Glutamatergic neuron (in vitro differentiated cells): ENCODE data around the gene RAB13. TPM values are rescaled to one million over a fixed set of nuclear protein-coding genes. Genes with fewer than 3 reads are reported as not detected.

Experiments
- DNase-seq: peaks from one replicate; pipeline ENCODE4 v3.0.0; 2022
- H3K27ac Mint-ChIP-seq: one replicate; pipeline ENCODE4 v1.8.0; 2020; ENCODE audit warnings: mild to moderate bottlenecking, mixed read lengths, inconsistent platforms; ENCODE audit not compliant: unreplicated experiment
- H3K27me3 Mint-ChIP-seq: one replicate; pipeline ENCODE4 v1.8.0; 2020; ENCODE audit warnings: mild to moderate bottlenecking, moderate library complexity, mixed read lengths, inconsistent platforms; ENCODE audit not compliant: unreplicated experiment
- H3K36me3 Mint-ChIP-seq: one replicate; pipeline ENCODE4 v1.8.0; 2020; ENCODE audit warnings: mild to moderate bottlenecking, mixed read lengths, inconsistent platforms; ENCODE audit not compliant: unreplicated experiment
- H3K4me1 Mint-ChIP-seq: one replicate; pipeline ENCODE4 v1.8.0; 2020; ENCODE audit warnings: mild to moderate bottlenecking, low read depth, mixed read lengths, inconsistent platforms; ENCODE audit not compliant: unreplicated experiment
- H3K4me3 Mint-ChIP-seq: one replicate; pipeline ENCODE4 v1.8.0; 2020; ENCODE audit warnings: mild to moderate bottlenecking, mixed read lengths, inconsistent platforms; ENCODE audit not compliant: unreplicated experiment
- H3K9me3 Mint-ChIP-seq: one replicate; pipeline ENCODE4 v1.8.0; 2020; ENCODE audit warnings: mild to moderate bottlenecking, moderate library complexity, mixed read lengths, inconsistent platforms; ENCODE audit not compliant: unreplicated experiment
- total RNA-seq: library from RNA; stranded (reverse); fragmentation: NEBNext Ultra II Directional; extraction: Animal tissue kit (Norgen Biotek cat#: 25700); gene quantifications from one replicate; pipeline ENCODE4 v1.2.1, GENCODE V29; 2021; ENCODE audit not compliant: unreplicated experiment
- TF ChIP-seq, protein P1 (sequence below): fragments of 200-600 bp; sonication (generic); IDR thresholded peaks from one replicate; pipeline ENCODE4 v1.5.0; 2021; ENCODE audit not compliant: partially characterized antibody, unreplicated experiment

RAB13 gene
- total RNA-seq, 1 donor from 2014 or later, result 29.9 TPM

DNA sequence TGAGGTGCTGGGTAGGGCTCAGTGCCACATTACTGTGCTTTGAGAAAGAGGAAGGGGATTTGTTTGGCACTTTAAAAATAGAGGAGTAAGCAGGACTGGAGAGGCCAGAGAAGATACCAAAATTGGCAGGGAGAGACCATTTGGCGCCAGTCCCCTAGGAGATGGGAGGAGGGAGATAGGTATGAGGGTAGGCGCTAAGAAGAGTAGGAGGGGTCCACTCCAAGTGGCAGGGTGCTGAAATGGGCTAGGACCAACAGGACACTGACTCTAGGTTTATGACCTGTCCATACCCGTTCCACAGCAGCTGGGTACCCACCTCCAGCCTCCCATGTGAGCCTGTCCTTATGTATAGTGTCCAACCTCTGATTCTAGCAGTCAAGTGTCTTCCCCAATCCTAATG is 26.7 kb downstream of the RAB13 start:
- Mint-ChIP-seq H3K36me3 (no peaks in the 10 kb centered on the region), H3K4me3 (no peak overlapping the region)

DNA sequence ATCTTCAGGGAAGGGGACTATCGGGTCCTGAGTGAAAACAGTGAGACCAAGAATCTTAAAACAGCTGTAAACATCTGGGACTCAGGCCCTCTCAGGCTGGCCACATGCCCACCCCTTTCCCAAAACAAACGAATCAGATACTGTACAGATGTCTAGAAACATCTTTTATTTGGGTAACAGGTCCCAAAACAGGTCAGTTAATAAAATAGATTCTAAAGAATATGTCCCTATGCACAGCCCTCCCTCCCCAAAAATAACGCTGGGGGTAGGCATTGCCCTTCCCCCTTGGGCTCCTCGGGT is 27.2 kb downstream of the RAB13 start:
- H3K9me3 Mint-ChIP-seq, result peaks cover 13% of the 10 kb centered on the region
- H3K36me3 Mint-ChIP-seq, result no peaks in the 10 kb centered on the region
- peaks cover 34% of the 10 kb centered on the region for H3K4me1 Mint-ChIP-seq
- H3K4me3 Mint-ChIP-seq, result peak overlapping the region; percentile 93
- TF ChIP-seq, protein P1, sequence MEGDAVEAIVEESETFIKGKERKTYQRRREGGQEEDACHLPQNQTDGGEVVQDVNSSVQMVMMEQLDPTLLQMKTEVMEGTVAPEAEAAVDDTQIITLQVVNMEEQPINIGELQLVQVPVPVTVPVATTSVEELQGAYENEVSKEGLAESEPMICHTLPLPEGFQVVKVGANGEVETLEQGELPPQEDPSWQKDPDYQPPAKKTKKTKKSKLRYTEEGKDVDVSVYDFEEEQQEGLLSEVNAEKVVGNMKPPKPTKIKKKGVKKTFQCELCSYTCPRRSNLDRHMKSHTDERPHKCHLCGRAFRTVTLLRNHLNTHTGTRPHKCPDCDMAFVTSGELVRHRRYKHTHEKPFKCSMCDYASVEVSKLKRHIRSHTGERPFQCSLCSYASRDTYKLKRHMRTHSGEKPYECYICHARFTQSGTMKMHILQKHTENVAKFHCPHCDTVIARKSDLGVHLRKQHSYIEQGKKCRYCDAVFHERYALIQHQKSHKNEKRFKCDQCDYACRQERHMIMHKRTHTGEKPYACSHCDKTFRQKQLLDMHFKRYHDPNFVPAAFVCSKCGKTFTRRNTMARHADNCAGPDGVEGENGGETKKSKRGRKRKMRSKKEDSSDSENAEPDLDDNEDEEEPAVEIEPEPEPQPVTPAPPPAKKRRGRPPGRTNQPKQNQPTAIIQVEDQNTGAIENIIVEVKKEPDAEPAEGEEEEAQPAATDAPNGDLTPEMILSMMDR, result no peak
- peaks cover 19% of the 10 kb centered on the region for H3K27me3 Mint-ChIP-seq
- peak overlapping the region; percentile 72 for H3K27ac Mint-ChIP-seq
- no peak for DNase-seq

More for the DNA sequence above, 26.7 kb downstream of the RAB13 start:
- Mint-ChIP-seq H3K27me3 (peaks cover 19% of the 10 kb centered on the region), H3K9me3 (peaks cover 11% of the 10 kb centered on the region), H3K27ac (peak overlapping the region; percentile 72), H3K4me1 (peaks cover 28% of the 10 kb centered on the region)
- no peak for DNase-seq
- TF ChIP-seq, protein P1, result no peak

DNA sequence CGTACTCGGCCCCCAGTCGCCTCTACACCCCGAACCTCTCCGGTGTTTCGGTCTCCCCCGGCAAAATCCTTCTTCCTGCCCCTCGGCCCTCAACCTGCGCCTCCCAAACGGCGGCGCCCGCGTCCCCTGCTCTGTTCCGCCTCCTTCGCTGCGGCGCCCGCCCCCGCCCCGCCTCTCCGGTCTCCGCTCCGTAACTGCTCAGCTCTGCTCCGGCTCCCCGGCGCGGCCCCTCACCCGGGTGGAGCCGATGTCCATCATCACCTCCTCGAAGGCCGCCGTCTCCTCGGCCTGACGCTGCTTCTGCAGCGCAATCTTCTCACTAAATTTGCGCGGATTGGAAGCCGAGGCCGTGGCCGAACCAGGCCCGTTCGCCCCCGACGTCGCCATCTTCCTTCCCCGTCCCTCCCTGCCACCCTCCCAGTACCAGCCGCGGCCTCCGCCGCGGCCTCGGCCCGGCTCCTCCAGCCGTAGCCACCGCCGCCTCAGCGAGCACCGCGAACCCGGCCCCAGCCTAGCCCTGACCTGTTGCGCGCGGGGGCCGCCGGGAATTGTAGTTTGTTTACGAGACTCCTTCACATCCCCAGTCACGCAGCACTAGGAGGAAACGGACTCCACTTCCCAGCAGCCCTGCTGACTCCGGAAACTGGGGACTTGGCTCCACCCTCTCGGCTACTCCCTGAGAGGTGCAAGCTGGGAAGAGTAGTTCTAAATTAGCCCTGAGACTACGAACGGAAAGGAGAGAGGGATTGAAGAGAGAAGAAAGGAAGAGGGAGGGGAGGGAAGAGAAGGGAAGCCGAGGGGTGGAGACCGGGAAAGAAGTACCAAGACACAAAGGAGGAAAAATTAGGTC is 27.8 kb downstream of the RAB13 start, which contains the start of gene CRTC2:
TSS of gene CRTC2 (minus strand) at position 502 of the 850 bp plus-strand sequence. CDS start at position 387, 115 bp downstream.
- Mint-ChIP-seq H3K4me3 (peak within 1 kb of the TSS; percentile 93), H3K27me3 (peaks cover 16% of the 10 kb centered on the region), H3K4me1 (peaks cover 36% of the 10 kb centered on the region), H3K9me3 (peaks cover 9% of the 10 kb centered on the region), H3K27ac (peak within 1 kb of the TSS; percentile 94), H3K36me3 (no peaks in the 10 kb centered on the region)
- peak; percentile 99 for DNase-seq
- TF ChIP-seq, protein P1, result no peak

DNA sequence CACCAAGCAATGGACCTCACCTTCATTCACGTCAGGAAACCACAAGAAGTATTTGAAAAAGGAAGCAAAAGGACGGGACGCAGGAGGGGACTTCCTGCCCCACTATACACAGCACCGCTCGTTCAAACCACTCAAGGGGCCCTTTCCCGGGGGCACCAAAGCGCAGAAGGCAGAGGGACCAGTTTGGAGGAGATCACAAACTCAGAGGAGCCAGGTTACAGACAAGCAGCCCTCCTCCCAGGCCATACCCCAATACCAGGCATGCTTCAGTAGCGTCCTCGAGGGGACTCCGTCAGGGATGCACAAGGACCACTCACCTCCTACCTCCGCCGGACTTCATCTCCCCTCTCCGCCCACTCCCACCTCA is 28.4 kb downstream of the RAB13 start:
- TF ChIP-seq, protein P1, result no peak
- H3K36me3 Mint-ChIP-seq, result no peaks in the 10 kb centered on the region
- DNase-seq, result no peak
- H3K9me3 Mint-ChIP-seq, result peaks cover 9% of the 10 kb centered on the region
- peaks cover 37% of the 10 kb centered on the region for H3K4me1 Mint-ChIP-seq
- peaks cover 14% of the 10 kb centered on the region for H3K27me3 Mint-ChIP-seq
- peak overlapping the region; percentile 93 for H3K4me3 Mint-ChIP-seq
- H3K27ac Mint-ChIP-seq, result peak overlapping the region; percentile 94
